ENCODE results near the gene HYCC1.

HYCC1 gene

DNA sequence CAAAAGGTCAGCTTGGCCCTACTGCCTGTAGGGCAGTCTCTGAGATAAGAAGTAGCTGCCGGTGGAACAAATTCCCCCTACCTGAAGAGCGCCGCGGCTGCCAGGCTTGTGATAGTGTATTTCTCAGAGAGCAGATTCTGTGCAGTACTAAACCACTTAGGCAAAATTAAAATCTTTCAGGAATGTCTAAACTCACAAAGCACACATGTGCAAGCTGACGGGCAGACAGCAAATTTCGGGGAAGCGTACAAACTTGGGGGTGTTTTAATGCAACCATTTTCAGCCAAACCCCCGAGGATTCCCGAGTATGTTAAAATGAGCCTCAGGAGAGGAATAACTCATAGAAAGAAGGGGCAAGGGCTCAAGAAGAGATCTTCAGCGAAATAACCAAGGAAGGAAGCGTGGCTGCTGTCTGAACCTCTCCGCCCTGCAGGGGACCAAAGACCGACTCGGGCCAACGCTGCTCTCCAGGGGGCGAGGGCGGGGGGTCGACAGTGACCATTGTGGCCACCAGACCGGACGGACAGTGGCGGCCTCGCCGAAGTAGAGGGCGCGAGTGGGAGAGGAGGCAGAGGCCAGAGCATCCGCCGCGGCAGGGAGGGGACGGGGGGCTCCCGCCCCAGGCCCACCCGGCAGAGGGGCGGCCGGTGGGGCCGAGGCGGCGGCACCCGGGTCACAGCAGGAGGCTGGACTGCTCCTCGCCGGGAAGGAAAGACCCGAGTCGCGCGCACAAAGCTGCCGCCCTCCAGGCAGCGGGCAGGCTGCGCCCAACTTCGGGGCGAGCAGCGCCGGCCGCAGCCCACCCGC is 819 bp downstream of the HYCC1 start:
- TF ChIP-seq, protein P1, sequence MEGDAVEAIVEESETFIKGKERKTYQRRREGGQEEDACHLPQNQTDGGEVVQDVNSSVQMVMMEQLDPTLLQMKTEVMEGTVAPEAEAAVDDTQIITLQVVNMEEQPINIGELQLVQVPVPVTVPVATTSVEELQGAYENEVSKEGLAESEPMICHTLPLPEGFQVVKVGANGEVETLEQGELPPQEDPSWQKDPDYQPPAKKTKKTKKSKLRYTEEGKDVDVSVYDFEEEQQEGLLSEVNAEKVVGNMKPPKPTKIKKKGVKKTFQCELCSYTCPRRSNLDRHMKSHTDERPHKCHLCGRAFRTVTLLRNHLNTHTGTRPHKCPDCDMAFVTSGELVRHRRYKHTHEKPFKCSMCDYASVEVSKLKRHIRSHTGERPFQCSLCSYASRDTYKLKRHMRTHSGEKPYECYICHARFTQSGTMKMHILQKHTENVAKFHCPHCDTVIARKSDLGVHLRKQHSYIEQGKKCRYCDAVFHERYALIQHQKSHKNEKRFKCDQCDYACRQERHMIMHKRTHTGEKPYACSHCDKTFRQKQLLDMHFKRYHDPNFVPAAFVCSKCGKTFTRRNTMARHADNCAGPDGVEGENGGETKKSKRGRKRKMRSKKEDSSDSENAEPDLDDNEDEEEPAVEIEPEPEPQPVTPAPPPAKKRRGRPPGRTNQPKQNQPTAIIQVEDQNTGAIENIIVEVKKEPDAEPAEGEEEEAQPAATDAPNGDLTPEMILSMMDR (IDR thresholded peaks at IDR 0.05; ENCODE audit: low read depth, low read length), result no peak
- peak overlapping the region; percentile 83 for H3K4me3 ChIP-seq (ENCODE audit: low read depth, low read length)

DNA sequence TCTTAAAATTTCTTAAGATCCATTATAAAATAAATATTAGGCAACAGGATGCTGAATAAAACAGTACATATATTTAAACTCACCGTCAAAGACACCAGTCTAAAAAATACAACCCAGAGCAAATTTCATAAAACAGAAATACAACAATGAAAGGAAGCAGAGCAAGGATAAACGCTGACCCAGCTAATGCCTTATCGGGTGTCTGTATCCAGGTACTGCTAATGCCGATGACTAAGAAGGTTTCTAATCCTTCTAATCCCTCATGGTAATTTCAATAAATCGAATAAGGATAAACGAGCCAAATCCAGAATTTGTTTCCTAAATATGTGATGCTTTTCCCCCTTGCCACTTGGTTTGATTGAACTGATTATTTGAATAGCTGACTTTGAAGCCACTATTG is 1.7 kb downstream of the HYCC1 start:
- TF ChIP-seq, protein P1 (IDR thresholded peaks at IDR 0.05; ENCODE audit: low read depth, low read length), result no peak
- peak overlapping the region; percentile 83 for H3K4me3 ChIP-seq (ENCODE audit: low read depth, low read length)

DNA sequence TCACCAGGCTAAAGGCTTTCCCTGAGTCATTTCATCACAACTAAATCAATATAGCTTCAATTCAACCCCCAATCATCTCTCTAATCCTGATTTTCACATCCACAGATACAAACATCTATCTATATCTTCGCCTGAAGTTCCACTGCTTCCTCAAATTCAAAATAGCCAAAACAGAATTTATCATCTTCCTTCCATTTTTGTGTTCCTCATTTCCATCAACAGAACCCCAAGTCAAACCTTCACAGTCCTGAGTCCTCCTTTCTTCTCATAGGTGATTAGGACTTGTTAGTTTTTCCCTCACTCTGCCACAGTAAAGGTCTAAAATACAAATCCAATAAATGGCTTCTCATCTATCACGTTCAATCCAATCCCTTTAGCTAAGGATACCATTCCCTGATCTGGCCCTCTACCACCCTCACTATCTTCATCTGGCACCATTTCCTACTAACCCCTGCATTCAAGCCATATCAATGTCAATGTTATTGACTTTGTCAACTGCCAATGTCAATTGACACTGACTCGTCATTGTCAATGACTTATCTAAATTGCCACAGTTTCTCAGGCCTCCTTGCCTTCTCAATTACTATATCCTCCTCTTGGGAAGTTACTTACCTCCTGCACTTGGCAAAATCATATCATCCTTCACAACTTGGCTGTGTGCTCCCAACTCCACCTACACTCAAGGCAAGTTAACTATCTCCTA is 2.6 kb downstream of the HYCC1 start:
- peak overlapping the region; percentile 83 for H3K4me3 ChIP-seq (ENCODE audit: low read depth, low read length)
- TF ChIP-seq, protein P1 (IDR thresholded peaks at IDR 0.05; ENCODE audit: low read depth, low read length), result no peak

DNA sequence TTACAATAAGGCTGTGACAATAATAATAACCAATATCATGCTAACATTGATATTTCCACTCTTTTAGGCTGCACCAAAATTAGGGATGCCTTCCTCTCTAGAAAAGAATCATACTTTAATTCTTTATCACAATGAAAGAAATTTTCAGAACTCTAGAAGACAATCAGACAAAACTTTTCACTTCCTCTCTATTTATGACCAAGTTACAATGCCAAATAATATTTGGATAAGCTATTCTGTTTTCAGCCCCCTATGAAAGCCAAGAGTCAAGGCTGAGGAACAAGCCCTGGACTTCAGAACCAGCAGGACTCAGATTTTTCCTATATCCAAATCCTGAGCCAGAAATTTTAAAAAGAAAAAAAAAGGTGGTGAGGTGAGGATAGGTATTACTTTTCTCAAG is 4.6 kb downstream of the HYCC1 start:
- no peak overlapping the region for H3K4me3 ChIP-seq (ENCODE audit: low read depth, low read length)
- TF ChIP-seq, protein P1 (IDR thresholded peaks at IDR 0.05; ENCODE audit: low read depth, low read length), result no peak

DNA sequence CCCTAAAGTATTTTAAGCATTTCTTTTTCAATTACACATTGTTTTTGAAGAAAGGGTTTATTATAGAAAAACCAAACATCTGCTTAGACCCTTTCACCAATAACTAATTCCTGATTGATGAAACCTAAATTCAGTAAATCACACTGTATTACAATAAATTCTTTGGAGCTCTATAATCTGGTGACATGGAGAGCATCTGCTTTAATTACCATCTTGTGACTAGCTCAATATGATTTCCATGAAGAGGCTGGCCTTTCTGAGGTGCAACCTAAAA is 9.7 kb downstream of the HYCC1 start:
- H3K4me3 ChIP-seq (ENCODE audit: low read depth, low read length), result no peak overlapping the region

DNA sequence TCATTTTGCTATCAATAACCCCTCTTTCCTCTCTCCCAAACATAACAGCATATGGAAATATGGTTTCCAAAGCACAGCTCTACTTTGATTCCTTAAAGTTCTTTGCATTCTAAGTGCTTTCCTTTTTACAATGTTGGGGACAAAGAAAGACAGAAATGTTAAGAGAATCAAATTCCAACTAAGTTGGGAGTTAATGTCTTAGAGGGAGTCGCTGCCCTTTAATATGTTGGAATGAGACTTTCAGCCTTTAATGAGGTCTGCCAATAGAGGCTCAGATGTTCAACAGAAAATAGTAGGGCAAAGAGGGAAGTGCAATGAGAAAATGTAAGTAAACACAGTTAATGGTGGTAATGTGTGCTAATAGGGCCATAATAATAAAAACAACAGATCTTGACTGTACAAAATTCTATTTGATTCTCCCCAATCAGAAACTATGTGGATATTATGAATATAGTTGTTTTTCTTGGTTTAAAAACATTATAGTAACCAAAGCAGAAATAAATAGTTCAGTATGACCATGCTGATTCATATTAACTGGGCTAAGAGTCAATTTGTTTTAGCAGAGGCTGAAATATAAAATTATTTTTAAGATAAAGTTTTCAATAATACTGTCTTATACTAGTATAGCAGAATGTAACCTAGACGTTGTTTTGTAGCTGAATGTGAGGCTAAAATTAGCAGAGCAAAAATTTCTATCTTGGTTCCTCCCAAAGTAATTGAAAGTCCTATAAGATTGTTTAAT is 10.3 kb downstream of the HYCC1 start:
- TF ChIP-seq, protein P1 (IDR thresholded peaks at IDR 0.05; ENCODE audit: low read depth, low read length), result no peak

More for the DNA sequence above, 9.7 kb downstream of the HYCC1 start:
- TF ChIP-seq, protein P1 (IDR thresholded peaks at IDR 0.05; ENCODE audit: low read depth, low read length), result no peak

DNA sequence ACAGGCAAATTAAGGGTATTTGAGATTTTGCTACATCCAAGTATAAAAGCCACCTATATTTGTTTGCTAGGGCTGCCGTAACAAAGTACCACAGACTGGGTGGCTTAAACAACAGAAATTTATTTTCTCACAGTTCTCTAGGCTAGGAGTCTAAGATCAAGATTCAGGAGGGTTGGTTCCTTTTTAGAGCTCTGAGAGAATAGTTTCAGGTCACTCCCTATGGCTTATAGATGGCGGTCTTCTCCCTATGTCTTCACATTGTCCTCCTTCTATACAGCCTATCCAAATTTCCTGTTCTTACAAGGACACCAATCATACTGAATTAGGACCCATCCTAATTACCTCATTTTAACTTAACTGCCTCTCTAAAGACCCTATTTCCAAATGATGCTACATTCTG is 11.2 kb downstream of the HYCC1 start:
- H3K4me3 ChIP-seq (ENCODE audit: low read depth, low read length), result no peak overlapping the region
- TF ChIP-seq, protein P1 (IDR thresholded peaks at IDR 0.05; ENCODE audit: low read depth, low read length), result no peak

More for the DNA sequence above, 10.3 kb downstream of the HYCC1 start:
- no peak overlapping the region for H3K4me3 ChIP-seq (ENCODE audit: low read depth, low read length)

All from WI38 (cell line).